ENCODE measurements around the gene MAT1A.
"Not testable (repeated sequence)": the region's sequence is repeated elsewhere in the genome, so short reads cannot be mapped to it uniquely, and the experiment has no call there.

Gene MAT1A

DNA sequence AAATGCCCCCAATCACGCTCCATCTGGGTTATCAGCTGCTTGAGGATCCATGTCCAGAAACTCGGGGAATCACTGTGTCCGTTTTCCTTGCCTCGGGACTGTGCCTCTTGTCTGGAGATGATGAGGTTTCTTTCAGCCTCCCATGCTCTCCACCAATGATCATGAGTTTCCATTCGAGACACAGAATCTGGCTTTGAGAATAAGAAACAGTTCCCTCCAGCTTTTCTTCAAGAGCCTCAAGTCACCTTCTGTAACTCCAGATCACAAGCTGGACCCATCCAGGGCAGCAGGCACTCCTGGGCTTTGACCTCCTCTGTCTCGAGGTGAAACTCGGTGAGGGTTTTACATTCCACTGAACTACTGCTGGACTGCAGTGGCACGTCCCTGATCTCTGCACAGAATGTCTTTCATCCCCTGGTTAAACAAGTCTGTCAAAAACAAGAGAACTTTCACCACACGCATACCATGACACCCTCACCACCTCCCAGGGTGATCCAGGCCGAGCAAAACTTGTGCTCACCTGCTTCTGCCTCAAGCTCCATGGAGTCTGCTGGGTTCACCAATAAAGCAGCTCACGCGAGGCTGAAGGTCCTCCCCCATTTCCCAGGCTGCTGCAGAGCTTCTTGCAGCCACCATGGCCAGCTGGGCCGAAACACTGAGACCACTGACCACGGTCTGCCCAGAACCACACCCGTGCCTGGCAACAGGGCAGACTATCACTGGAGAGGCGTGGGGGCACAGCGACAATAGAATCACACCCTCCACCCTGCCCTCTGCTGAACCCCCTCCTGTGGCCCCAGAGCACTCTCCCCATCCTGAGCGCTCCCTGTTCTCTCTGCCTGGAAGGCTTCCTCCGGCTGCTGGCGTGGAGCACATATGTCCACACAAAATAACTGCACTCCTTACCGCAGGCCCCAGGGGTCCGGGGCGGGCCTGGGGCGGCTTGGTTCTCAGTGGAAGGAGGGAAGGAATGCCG lies 25.1 kb downstream of the MAT1A start:
- no peak for DNase-seq

DNA sequence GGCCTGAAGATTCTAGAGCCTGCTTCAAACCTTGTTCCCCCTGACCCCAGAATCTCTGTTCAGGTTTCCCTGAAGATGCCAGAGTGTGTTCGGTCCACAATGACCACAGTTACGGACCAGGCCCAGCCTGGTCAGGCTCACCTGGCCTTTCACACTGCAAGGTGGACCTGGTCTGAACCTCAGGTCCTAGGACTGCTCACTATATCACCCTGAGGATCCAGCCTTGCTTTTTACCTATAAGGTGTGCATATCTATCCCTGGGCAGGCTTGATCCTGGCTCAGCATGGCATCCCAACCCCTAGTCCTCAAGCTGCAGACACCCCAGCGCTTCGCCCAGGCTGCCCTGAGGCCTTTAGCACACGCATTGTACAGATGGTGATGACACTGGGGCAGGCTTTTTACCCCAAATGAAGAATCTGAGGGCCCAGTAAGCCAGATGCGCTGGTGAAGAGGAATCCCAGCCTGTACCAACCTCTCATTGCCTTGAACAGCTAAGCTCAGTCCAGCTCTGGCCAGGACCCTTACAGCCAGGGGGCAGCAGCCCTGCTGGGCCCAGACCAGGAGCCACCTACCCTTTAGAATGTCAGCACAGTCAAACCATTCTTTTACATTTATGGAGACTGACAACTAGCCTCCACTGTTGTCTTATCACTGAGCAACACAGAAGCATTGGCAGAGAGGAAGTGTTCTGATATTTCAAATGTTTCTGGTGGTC lies 28.0 kb downstream of the MAT1A start:
- DNase-seq: no peak

- DNase-seq: peak; percentile 12
These were observed 28.9 kb downstream of the MAT1A start for GRCh38 chr10:80260295-80261243.

DNA sequence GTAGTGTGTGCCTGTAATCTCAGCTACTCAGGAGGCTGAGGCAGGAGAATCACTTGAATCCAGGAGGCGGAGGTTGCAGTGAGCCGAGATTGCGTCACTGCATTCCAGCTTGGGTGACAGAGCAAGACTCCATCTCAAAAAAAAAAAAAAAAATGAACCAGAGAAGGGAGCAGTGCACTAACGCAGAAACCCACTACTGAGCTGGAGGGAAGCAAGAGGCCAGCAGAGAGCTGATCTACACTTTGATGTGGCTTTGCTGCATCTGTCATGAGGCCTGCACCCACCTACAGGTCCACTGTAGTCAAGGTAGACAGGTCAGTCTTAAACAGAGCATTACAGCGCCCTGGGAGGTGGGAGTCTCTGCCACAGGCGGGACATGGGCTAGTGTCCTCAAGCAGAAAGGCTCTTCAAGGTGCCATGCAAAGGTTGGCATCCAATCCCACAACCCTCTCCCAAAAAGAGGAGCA lies 30.0 kb downstream of the MAT1A start:
- no peak for DNase-seq

DNA sequence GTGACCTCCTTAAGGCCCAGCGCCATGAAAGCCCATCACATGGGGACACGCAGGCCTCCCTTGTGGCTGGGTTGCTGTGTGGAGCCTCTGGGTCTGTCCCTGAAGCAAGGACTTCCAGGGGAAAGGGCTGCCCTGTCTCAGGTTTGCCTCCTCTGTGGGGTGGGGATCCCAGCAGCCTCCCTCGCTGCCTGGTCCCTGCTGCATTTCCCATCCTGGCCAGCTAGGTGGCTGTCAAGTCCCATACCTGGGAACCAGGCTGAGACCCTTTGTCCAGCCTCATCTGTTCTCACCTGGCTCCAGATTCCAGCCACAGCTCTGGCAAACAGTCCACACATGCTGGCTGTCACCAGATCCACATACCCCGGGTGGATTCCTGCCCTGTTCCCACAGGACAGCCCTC lies 32.7 kb downstream of the MAT1A start:
- DNase-seq: not testable (repeated sequence)

GRCh38 chr10:80254726-80255125 lies 34.7 kb downstream of the MAT1A start:
- not testable (repeated sequence) for DNase-seq

- not testable (repeated sequence) for DNase-seq
These were observed 35.5 kb downstream of the MAT1A start for GRCh38 chr10:80253963-80254271.

DNA sequence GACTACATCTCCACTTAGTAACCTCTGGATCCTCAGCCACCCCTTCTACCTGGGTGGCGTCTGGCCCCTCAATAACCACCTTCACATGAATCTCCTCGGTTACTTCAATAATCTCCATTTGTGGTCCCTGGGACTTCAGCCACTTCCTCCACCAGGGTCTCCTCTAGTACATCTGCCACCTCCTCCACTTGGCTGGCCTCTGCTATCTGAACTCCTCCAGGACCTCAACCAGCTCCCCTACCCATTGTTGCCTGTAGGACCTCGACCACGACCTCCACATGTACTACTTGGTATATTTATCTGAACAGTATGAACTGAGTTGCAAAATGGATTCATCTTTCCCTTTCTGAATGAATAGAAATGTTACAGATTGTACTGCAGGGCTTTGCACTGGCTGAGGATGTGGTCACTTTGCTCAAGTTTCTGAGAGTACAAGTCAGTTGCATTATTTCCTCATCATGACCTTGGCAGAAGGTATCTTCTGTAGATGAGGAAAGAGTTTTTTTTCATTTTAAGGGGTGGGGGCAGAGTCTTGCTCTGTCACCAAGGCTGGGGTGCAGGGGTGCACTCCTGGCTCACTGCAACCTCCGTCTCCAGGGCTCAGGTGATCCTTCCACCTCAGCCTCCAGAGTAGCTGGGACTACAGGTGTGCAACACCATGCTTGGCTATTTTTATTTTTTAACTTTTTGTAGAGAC lies 36.0 kb downstream of the MAT1A start:
- DNase-seq: no peak

- no peak for DNase-seq
These were observed 37.1 kb downstream of the MAT1A start for GRCh38 chr10:80252296-80252887.

DNA sequence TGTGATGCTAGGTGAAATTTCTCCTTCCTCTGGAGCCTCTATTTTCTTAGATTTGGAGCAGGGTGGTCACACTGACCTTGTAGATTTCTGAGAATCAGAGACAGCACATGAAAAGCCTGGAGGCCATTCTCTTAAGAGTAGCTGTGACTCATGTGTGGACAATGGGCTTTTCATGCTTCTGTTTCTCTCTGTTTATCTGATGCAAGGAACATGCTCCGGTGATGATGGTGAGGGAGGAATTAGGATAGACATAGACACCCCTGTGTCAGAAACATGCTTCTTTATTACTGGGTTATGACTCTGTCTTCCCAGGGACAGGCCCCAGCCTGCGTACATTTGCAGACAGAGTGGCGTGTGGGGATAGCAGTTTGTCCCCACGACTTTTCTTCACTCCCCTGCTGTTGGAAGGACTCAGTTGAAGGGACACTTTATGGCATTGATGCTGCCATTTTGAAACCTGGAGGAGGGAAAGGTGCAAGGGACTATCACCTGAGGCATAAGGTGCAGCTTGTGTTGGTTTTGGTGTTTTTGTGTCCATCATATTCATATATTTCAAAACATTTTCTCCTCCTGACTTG lies 37.7 kb downstream of the MAT1A start:
- DNase-seq: not testable (repeated sequence)

GRCh38 chr10:80250399-80250798 lies 39.1 kb downstream of the MAT1A start:
- DNase-seq: not testable (repeated sequence)

DNA sequence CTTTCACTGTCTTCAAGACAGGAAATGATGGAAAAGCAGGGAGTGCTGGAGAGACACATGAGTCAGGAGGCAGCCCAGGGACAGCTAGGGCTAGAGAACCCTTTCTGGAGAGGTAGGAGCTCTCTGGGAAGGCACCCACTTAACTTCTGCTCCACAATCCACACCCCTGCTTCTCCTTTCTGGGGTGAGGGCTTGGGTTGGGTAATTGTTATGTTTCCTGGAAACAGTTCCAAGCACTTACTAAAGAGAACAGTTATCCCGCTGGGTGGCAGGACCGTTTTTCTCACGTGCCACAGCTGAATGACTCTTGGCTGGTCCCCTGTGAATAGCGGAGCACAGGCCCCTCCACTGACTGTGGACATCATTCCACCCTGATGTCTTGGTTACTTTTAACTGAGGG lies 39.6 kb downstream of the MAT1A start:
- not testable (repeated sequence) for DNase-seq

DNA sequence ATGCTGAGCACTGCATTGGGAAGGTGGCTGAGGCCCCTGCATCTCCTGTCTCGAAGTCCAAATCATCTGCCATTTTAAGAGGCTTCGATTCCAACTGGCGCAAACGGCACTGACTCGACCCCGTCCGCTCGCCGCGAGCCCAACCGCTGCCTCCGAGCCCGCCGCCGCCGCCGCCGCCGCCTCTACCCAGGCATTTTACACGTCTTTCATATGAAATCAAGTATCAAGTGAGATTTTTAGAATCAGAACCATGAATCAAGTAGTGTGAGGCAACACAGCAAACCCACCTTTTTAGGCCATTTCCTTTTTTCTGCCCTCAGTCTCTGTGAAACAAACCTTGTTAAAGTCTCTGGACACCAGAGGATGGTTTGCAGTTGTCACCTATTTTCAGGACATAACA lies 41.8 kb downstream of the MAT1A start:
- DNase-seq: not testable (repeated sequence)

GRCh38 chr10:80244371-80244770 lies 45.1 kb downstream of the MAT1A start:
- DNase-seq: not testable (repeated sequence)

DNA sequence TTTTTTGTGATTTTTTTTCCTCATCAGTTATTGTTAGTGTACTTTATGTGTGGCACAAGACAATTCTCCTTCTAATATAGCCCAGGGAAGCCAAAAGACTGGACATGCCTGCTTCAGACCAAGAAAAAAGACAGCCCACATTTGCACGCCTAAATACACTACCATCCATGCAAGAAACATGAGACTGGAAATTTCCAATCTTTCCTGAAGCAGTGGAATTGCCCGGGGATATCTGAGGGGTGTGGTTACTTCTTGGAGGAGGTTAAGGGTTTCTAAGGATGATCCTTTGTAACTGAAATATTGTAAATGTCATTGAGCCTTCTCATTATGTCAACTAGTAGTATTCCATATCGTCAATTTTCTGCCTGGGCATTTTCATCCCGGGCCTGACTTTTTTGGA lies 47.1 kb downstream of the MAT1A start:
- DNase-seq: not testable (repeated sequence)

- DNase-seq: not testable (repeated sequence)
These were observed 53.0 kb downstream of the MAT1A start for GRCh38 chr10:80236457-80236856.

- not testable (repeated sequence) for DNase-seq
These were observed 54.9 kb downstream of the MAT1A start for GRCh38 chr10:80234331-80235235.

DNA sequence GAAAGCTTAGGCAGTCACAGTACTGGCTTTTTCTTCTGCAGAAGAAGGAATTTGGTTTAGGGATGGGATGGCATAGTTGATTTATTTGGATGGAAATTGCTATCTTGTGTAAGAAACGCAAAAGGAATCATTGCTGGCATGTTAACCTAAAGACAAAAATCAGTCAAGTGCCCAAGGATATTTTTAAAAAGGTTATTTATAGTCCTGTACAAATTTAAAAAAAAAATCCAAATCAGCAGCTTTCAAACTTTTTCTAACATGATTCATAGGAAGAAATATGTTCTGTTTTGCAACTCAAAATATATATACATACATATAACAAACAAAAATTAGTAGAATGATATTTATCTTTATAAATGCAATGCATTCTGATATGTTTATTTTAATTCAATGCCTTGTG lies 55.6 kb downstream of the MAT1A start:
- not testable (repeated sequence) for DNase-seq

GRCh38 chr10:80226723-80227122 lies 62.7 kb downstream of the MAT1A start:
- not testable (repeated sequence) for DNase-seq

- DNase-seq: not testable (repeated sequence)
These were observed 66.4 kb downstream of the MAT1A start for GRCh38 chr10:80223031-80223419.
